ENCODE results near the gene SLA2.

DNA sequence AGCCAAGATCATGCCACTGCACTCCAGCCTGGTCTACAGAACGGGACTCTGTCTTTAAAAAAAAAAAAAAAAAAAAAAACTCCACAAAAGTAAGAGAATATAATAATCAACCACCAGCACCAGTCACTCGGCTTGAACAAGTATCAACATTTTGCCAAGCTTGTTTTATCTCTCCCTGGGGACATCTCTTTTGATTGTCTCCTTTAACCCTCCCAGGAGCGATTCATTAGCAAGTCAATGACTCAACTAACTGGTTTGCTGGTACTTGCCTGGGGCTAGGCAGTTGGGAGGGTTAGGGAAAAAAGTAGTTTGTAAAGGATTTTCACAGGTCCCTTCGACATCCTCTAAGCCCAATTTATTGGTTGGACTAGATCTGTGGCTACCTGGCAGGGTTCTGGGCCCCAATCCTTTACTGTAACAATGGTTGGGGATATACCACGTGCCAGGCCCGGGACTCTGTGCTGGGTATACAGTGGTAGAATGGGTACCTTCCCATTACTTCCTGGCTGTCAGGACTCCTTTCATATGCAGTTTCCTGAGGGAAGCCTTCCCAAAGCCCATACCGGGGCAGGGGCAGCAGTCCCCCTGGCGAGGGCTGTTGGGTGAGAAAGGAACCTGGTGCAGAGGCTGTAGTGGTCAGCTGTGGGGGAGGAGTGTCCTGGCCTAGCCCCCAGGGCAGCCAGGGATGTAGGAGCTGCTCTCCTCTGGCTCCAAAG is 60.4 kb downstream of the SLA2 start:
- TF ChIP-seq EZH2phosphoT487 (IDR thresholded peaks at IDR 0.05): no peak
- TF ChIP-seq EZH2 (IDR thresholded peaks at IDR 0.05): no peak
- TF ChIP-seq, protein P1, sequence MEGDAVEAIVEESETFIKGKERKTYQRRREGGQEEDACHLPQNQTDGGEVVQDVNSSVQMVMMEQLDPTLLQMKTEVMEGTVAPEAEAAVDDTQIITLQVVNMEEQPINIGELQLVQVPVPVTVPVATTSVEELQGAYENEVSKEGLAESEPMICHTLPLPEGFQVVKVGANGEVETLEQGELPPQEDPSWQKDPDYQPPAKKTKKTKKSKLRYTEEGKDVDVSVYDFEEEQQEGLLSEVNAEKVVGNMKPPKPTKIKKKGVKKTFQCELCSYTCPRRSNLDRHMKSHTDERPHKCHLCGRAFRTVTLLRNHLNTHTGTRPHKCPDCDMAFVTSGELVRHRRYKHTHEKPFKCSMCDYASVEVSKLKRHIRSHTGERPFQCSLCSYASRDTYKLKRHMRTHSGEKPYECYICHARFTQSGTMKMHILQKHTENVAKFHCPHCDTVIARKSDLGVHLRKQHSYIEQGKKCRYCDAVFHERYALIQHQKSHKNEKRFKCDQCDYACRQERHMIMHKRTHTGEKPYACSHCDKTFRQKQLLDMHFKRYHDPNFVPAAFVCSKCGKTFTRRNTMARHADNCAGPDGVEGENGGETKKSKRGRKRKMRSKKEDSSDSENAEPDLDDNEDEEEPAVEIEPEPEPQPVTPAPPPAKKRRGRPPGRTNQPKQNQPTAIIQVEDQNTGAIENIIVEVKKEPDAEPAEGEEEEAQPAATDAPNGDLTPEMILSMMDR (IDR thresholded peaks at IDR 0.05): no peak
